AML-193 (cell line): ENCODE results near the gene FSHR.

Source experiments
- DNase-seq, 2 experiments: peaks; one replicate each; lab custom pipeline; 2025; lab: John Stamatoyannopoulos, UW

FSHR gene

GRCh38 chr2:49111006-49111405 is 43.3 kb downstream of the FSHR start:
- no peak for DNase-seq

DNA sequence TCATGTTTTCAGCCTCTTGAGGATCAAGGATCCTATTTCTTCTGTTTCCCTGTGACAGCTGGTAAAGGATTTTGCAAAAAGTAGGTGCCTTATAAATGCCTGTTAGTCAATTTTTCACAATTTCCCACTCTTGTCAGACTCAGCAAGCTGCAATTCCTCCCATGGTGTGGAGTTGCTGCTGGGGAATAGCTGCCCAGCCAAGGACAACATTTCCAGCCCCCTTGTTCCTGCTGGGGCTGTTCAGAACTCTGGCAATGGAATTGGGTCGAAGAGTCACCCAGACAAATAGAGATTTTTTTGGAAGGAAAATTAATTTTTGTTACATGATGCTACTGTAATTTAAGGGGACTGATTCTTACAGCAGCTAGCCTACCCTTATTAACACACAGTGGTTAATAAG is 43.7 kb downstream of the FSHR start:
- no peak for DNase-seq

GRCh38 chr2:49108851-49109250 is 45.5 kb downstream of the FSHR start:
- DNase-seq, result no peak

DNA sequence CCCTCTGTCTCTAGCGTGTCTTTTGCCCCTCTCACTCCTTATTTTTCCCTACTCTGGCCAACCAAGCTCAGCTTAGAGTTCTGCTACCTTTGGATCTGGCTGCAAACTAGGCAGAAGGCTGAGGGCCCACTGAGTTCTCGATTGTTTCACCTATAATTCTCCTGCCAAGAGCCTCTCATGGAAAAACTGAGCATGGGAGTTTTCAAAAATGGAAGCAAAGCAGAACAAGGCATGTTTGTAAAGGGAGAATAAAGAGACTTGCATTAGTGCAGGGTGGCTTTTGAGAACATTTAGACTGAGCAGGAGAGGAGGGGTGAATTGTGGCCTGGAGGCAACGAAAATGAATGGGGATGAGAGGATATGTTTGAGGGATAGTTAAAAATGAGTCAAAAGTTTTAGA is 45.9 kb downstream of the FSHR start:
- no peak for DNase-seq

GRCh38 chr2:49105506-49105905 is 48.8 kb downstream of the FSHR start:
- DNase-seq, result no peak

DNA sequence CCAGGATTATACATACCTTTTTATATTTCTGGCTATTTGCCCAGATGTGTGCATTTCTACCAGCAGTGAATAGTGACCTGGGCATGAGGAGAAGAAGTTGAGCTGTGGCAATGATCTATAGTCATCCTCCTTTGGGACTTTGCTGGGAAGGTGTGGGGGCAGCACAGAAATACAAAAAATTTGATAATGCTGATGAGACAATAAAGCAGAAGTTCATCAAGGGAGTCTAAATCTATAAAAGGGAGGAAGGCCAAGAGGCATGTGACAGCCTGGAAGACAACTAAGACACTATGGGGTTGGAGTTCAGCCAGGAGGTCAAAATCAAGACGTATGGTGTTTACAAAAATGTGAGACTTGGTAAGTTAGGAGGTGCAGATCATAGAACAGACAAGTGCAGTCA is 52.2 kb downstream of the FSHR start:
- no peak for DNase-seq

- no peak for DNase-seq
These were observed 73.6 kb downstream of the FSHR start for GRCh38 chr2:49080681-49081080.

DNA sequence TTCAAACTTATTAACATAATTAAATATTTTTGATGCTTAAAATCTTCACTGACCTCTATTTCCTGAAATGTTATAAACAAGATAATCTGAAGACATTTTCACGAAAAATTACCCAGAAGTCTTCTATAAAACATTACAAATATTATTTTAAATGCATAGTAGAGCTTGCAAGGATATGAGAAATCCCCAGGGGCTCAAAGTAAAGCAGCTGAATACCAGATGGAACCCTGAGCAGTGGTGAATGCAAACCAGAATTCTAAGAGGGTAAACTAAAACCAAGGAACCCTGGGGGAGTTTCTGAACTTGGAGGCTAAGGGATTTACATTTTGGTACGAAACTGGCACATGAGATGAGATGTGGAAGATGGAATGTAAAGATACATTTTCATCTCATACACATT is 83.6 kb downstream of the FSHR start:
- DNase-seq, result no peak

DNA sequence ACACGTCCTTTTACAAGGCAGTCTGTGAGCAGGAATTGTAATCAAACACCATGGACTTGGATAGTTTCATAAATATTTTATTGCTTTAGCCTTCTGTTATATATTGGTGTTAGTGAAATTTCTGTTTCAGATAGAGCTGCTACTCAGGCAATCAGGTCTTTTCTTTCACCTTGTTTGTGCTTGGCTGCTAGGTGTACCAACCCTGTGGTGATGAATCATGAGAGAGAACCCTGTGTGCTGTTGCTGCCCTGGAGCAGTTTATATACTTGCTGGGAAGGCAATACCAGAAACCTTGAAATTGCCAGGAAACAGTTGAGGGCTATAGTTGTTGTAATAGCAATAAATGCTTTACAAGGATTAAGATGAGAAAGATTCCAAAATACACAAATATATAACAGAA is 84.5 kb downstream of the FSHR start:
- no peak for DNase-seq

DNA sequence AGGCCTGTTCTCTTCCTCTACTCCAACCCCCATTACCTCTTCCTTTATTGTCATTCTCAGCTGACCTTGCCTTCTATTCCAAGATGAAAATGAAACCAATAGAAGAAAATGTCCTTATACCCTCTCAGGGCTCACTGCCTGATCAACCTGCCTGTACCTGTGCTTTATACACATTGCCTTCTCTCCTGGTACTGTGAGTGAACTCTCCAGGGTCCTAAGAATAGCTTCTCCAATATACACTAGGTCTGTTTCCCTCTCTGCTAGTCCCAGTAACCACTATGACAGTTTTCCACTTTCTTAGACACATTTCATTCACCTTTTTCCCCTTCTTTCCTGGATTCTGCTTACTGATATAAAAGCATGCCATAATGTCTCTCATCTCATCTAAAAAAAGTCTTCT is 85.7 kb downstream of the FSHR start:
- no peak for DNase-seq

DNA sequence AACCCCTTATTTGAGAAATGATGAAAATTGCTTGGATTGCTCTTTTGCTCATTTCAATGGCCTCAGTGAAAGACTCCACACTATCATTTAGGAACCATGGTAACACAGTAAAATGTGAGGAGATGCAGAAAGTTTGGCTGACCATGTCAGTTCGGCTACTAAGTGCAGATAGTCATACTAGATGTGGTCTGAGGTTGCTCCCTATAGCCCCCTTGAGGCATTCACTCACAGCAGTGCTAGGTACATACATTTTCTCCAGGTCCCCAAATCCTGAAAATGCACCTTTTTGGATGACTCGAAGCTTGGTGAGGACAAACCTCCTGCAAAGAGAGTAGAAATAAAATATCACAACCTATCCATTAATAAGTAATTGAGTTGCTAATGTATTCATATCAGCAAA is 86.3 kb downstream of the FSHR start:
- DNase-seq, result no peak

DNA sequence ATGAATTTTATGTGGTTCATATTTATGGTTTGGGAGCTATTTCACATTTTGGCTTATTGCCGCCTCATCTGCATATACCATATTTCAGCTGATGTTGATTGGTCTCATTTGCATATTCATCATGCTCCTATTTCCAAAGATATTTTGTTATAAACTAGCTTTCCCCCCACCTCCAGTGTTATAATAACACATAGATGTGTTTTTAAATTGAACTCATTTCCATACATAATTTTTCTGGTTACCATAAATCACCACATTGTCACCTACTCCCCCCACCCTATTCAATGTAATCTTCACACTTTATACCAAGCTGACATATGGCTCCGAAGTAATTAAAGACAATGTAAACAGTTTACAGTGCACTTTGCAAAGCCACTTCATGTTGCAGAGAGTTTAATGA is 101.2 kb downstream of the FSHR start:
- no peak for DNase-seq

- no peak for DNase-seq
These were observed 104.0 kb downstream of the FSHR start for GRCh38 chr2:49050265-49050664.

DNA sequence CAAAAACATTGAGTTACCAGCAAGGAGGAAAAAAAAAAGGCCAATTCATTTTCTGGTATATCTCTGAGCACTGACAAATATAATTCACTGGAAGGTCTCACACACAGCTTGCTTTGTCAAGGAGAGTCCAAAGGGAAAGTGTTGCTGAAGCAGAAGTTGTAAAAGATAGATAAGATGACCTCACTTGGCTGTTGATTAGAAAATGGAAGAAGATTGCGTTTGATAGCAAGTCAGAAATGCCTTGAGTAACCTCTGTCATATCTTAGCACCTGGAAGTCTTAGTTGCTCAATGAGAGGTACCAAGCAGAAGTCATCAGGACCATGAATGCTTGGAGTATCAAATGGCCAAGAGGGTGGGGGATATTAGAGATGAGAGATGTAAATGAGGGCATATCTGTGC is 105.2 kb downstream of the FSHR start:
- DNase-seq, result no peak

DNA sequence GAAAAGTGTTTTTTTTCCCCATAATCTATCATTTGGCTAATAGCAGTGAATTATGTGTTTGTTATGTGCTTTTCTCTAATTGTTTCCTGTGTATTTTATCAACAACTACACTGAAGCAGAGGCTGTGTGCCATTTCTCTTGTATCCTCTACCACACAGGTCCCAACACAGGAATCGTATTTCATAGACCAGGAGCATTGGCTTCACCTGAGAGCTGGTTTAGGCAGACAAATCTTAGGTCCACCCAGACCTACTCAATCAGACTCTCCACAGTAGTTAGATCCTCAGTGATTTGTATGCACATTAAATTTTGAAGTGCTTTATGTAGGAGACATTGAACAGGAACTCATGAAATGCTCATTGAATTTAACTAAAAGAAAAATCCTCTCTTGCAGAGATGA is 109.2 kb downstream of the FSHR start:
- DNase-seq, result no peak

GRCh38 chr2:49044350-49045079 is 109.8 kb downstream of the FSHR start:
- DNase-seq, result no peak

DNA sequence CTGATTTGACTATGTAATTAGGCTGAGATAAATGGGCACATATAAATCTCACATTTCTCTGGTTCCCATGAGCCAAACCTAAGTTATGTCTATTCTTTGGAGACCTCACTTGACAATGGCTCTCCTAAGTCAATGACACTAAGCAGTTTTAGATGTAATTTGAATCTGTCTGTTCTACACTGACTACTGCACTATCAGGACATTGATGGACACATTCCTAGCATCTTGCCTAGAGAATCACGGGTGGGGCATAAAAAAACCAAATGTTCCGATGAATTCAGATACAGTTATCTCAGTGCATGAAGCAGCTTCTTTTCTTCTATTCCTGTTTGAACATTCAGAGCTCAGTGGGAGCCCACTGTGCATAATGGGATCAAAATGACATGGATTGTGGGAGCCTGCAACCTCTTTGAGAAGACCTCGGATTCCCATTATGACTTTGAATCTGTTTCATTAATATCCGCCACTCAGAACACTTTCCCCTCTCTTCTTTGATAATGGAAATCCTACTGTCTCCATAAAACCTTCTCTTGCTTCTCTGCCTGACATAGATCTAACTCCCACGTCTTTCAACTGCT is 110.8 kb downstream of the FSHR start:
- no peak for DNase-seq

- no peak for DNase-seq
These were observed 111.8 kb downstream of the FSHR start for GRCh38 chr2:49042488-49042887.

DNA sequence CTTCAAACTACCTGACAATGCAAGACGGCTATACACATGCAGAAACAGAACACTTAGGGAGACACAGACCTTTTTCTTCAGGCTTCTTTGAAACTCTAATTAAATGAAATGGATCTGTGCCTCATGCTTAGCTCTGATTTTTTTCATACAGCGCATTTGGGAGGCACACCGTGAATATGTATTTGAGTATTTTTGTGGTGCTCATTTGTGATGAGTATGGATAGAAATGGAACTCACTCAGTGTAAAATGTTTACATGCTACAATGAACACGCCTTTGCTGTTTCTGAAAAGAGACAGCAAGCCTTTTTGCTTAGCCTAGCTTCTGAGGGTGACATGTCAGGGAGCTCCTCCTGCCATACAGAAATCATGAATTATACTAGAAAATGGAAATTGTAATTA is 113.3 kb downstream of the FSHR start:
- no peak for DNase-seq

DNA sequence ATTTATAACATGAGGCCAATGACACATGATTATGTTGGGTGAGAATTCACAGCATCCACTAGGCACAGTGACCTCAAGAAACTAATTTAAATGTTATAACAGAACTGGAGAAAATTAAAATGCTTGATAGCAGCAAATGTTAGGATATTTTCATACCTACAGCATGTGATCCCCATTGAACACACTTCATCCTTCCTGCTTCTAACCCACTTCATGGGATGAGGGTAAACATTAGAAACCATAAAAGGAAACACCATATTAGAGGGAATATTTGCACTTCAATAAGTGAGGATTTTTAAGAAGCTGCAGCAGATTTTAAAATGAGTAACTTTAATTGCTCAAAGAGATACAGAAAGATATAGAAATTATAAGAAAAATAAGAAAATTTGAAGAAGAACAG is 117.1 kb downstream of the FSHR start:
- no peak for DNase-seq

- no peak for DNase-seq
These were observed 118.8 kb downstream of the FSHR start for GRCh38 chr2:49035481-49035880.

- no peak for DNase-seq
These were observed 120.7 kb downstream of the FSHR start for GRCh38 chr2:49033394-49034185.

- DNase-seq, result no peak
These were observed 121.4 kb downstream of the FSHR start for GRCh38 chr2:49032936-49033335.
